HepG2 (cell line): ENCODE data around the gene GABRG3. TPM values are rescaled to one million over a fixed set of nuclear protein-coding genes. Genes with fewer than 3 reads are reported as not detected.

Source experiments
- ATAC-seq: fragments of 200-7000 bp; cut with Tn5 transposase; 3 replicates; pipeline ENCODE4 v1.9.1; 2020; ENCODE audit warnings: mild to moderate bottlenecking, moderate library complexity
- BruUV-seq: library from RNA; stranded (reverse); fragments of 400-500 nt; replicated peaks from 2 replicates; lab custom pipeline; 2021; lab: Mats Ljungman, UMichigan
- CTCF ChIA-PET: fragments of 300-600 bp; formaldehyde crosslinking; extraction: SDS; loops from one replicate; lab custom pipeline; 2021; ENCODE audit warnings: low total read pairs, inconsistent platforms, low intra/inter-chr PET ratio; lab: Yijun Ruan, JAX
- POLR2A ChIA-PET: fragments of 350-600 bp; sonication (Branson Sonifier 250); formaldehyde crosslinking; loops from one replicate; lab custom pipeline; 2020; ENCODE audit warnings: antibody characterized with exemption, inconsistent platforms; lab: Yijun Ruan, JAX
- DNase-seq: peaks from one replicate; pipeline ENCODE4 v3.0.0-alpha.2; 2015; ENCODE audit warnings: low spot score
- FAIRE-seq: peaks from 3 replicates; lab custom pipeline; 2011; peaks lifted over from hg19 to GRCh38; lab: Jason Lieb, UNC
- H2AFZ ChIP-seq: one replicate; pipeline ENCODE4 v1.6.1; 2011; ENCODE audit warnings: low read length, inconsistent platforms
- H3K27ac ChIP-seq: fragments of 300-600 bp; 3 replicates; pipeline ENCODE4 v1.8.0; 2011; ENCODE audit warnings: mixed run types, mild to moderate bottlenecking, mixed read lengths, low read length, inconsistent platforms; ENCODE audit not compliant: insufficient read depth; ENCODE audit errors: extremely low read length
- H3K27me3 ChIP-seq, 2 experiments: fragments of 200-600 bp in 1 of 2; 2 replicates in 1 of 2; 3 replicates in 1 of 2; pipeline versions ENCODE4 v1.6.0 to v1.8.0; 2011; ENCODE audit warnings: low read length in 2 of 2, mild to moderate bottlenecking in 2 of 2, moderate library complexity in 2 of 2, inconsistent platforms in 1 of 2; ENCODE audit not compliant: insufficient read depth in 2 of 2, control insufficient read depth in 1 of 2
- H3K36me3 ChIP-seq, 2 experiments: fragments of 200-600 bp in 1 of 2; replicated peaks in 1 of 2; 2 replicates in 1 of 2; 3 replicates in 1 of 2; pipeline versions ENCODE4 v1.5.1 to v1.8.0; 2011; ENCODE audit warnings: low read length in 2 of 2, inconsistent platforms in 1 of 2; ENCODE audit not compliant: insufficient read depth in 2 of 2, control insufficient read depth in 1 of 2
- H3K4me1 ChIP-seq: 2 replicates; pipeline ENCODE4 v1.5.1; 2012; ENCODE audit warnings: low read length, inconsistent platforms; ENCODE audit not compliant: insufficient read depth
- H3K4me2 ChIP-seq: 2 replicates; pipeline ENCODE4 v1.6.0; 2011; ENCODE audit warnings: low read depth, low read length, inconsistent platforms
- H3K4me3 ChIP-seq, 3 experiments: fragments of 200-600 bp in 1 of 3; sonication (generic), shearing (Covaris generic) in 1 of 3; replicated peaks in 1 of 3; 2 replicates each; pipeline ENCODE4 v1.5.1; 2011 to 2016; ENCODE audit warnings: low read length in 3 of 3, inconsistent platforms in 2 of 3, low read depth in 2 of 3, mild to moderate bottlenecking in 2 of 3, control low read depth in 1 of 3, mixed read lengths in 1 of 3; ENCODE audit not compliant: insufficient read depth in 1 of 3
- H3K79me2 ChIP-seq: one replicate; pipeline ENCODE4 v1.6.1; 2011; ENCODE audit warnings: low read length, inconsistent platforms; ENCODE audit not compliant: insufficient read depth
- H3K9ac ChIP-seq: 2 replicates; pipeline ENCODE4 v1.6.0; 2011; ENCODE audit warnings: mild to moderate bottlenecking, low read depth, low read length, inconsistent platforms; ENCODE audit not compliant: insufficient read depth
- H3K9me3 ChIP-seq: 2 replicates; pipeline ENCODE4 v1.5.1; 2012; ENCODE audit warnings: mild to moderate bottlenecking, low read length
- H4K20me1 ChIP-seq: 2 replicates; pipeline ENCODE4 v1.6.0; 2011; ENCODE audit warnings: inconsistent platforms, mild to moderate bottlenecking, low read length, moderate library complexity; ENCODE audit not compliant: insufficient read depth
- AHDC1 ChIP-seq: sonication (generic); formaldehyde crosslinking; IDR thresholded peaks from 2 replicates; pipeline ENCODE4 v1.5.1; 2020; ENCODE audit warnings: mild to moderate bottlenecking, missing genetic modification reagents, borderline replicate concordance
- BORCS8-MEF2B ChIP-seq: sonication (generic); formaldehyde crosslinking; IDR thresholded peaks from 2 replicates; pipeline ENCODE4 v1.8.0; 2022; ENCODE audit warnings: mild to moderate bottlenecking, missing genetic modification reagents
- KDM1A ChIP-seq: IDR thresholded peaks from 2 replicates; pipeline ENCODE4 v1.6.1; 2016; ENCODE audit warnings: missing compliant biosample characterization
- MEF2D ChIP-seq: sonication (generic); formaldehyde crosslinking; IDR thresholded peaks from 2 replicates; pipeline ENCODE4 v1.5.1; 2020; ENCODE audit warnings: mild to moderate bottlenecking, missing genetic modification reagents
- REST ChIP-seq, 2 experiments: IDR thresholded peaks; 2 replicates each; pipeline ENCODE4 v1.6.1; 2011 to 2012; ENCODE audit warnings: low read length in 2 of 2, borderline replicate concordance in 1 of 2, low read depth in 1 of 2, mild to moderate bottlenecking in 1 of 2, moderate library complexity in 1 of 2
- WIZ ChIP-seq: sonication (generic); formaldehyde crosslinking; IDR thresholded peaks from 2 replicates; pipeline ENCODE4 v1.5.1; 2020; ENCODE audit warnings: mild to moderate bottlenecking, missing genetic modification reagents
- YEATS4 ChIP-seq: sonication (generic); formaldehyde crosslinking; IDR thresholded peaks from 2 replicates; pipeline ENCODE4 v1.4.0; 2020; ENCODE audit warnings: missing genetic modification reagents, borderline replicate concordance
- ZNF333 ChIP-seq: sonication (generic); formaldehyde crosslinking; IDR thresholded peaks from 2 replicates; pipeline ENCODE4 v1.4.0; 2020; ENCODE audit warnings: mild to moderate bottlenecking, missing genetic modification reagents, borderline replicate concordance
- ZNF670 ChIP-seq: sonication (generic); formaldehyde crosslinking; IDR thresholded peaks from 2 replicates; pipeline ENCODE4 v1.8.0; 2022; ENCODE audit warnings: mild to moderate bottlenecking, missing genetic modification reagents, borderline replicate concordance
- WGBS: methylation state at CpG from one replicate; pipeline ENCODE4 v1.1.6; 2017; ENCODE audit warnings: low lambda C conversion rate; 5-methylcytosine and 5-hydroxymethylcytosine counted together
- in situ Hi-C: cut with HindIII; loops from 2 replicates; pipeline ENCODE4 v1.10.0; 2017; ENCODE audit warnings: low pct_unique_long_range_greater_than_20kb; ENCODE audit not compliant: extremely low pct_ligation_motif_present
- intact Hi-C: fragments of 100-400 bp; cut with micrococcal nuclease; formaldehyde crosslinking; loops from one replicate; pipeline ENCODE4 v1.10.0; 2022; ENCODE audit not compliant: unreplicated experiment
- polyA plus RNA-seq, 8 experiments: library from polyadenylated mRNA; depleted of rRNA in 3 of 8; stranded (reverse) in 7 of 8; unstranded in 1 of 8; fragments of >200 nt; fragmentation: Illumina TruSeq in 4 of 8; extraction: Trizol in 4 of 8; gene quantifications; 2 replicates each; pipeline versions ENCODE4 v1.2.1 to v1.2.3, GENCODE V29; 2011 to 2016; ENCODE audit warnings: low read depth in 4 of 8, missing spikeins in 1 of 8, mixed read lengths in 1 of 8; ENCODE audit not compliant: insufficient read depth in 1 of 8
- total RNA-seq, 5 experiments: library from RNA; depleted of rRNA; stranded (reverse); fragments of >200 nt; fragmentation: Illumina TruSeq; extraction: Trizol; gene quantifications; 2 replicates each; pipeline ENCODE4 v1.2.3, GENCODE V29; 2016; ENCODE audit warnings: low read depth in 1 of 5
- TF ChIP-seq, protein P1 (sequence below): sonication (generic); formaldehyde crosslinking; IDR thresholded peaks from 2 replicates; pipeline ENCODE4 v1.4.0; 2020; ENCODE audit warnings: missing genetic modification reagents, borderline replicate concordance

Gene GABRG3
- total and polyA plus RNA-seq, 2 of the 13 experiments (the other 11 are each of a cell fraction or from before 2014, with no cell fraction given) = not detected

DNA sequence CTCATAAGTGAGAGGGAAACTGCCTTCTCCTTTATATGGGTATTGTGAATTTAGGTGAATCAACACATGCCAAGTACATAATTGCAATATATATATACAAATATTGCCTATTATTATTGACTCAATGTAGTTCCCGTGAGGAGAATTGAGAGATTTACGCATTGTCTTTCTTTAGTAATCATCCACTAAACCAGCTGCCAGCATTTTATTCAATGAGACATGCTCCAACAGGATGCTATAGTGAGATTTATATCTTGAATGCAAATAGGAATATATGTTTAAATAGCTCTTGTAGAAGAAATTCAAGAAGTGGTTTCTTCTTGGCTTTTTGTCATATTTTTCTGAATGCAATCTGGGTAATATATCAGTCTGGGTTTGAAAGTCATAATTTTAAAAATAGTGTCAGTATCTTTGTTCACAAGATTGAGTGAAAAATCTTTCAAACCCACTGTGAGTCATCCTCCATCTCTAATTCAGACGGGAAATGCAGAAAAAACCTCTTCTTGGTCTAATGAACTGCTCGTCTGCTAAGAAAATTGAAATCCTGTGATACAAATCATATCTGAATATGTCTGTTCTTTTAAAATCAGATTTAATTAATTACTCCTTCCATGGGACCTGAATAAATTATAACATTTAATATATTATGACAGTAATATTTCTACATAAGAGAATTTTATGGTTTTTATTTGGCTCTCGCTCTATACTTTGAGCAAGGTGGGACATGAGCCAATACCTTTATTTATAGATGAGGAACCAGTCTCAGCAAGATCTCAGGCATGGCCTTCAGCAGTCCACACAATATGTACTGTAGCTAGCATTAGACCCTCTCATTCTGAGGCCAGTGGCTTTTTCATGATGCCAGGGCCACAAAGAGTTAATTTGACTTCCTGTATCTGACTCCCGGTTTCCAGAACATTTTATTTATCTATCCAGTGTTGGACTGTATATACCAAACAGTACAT is 516.0 kb downstream of the GABRG3 start:
- DNase-seq (no peak), ATAC-seq (no peak), FAIRE-seq (no peak)
- no TSS peak for BruUV-seq
- Histone ChIP-seq H3K27ac (no peak overlapping the region), H3K4me2 (no peak overlapping the region), H2AFZ (no peak overlapping the region), H3K27me3 (no peaks in the 10 kb centered on the region), H3K4me3 (no peak overlapping the region), H3K79me2 (no peaks in the 10 kb centered on the region), H3K4me1 (no peaks in the 10 kb centered on the region), H3K9ac (no peak overlapping the region), H4K20me1 (no peaks in the 10 kb centered on the region), H3K36me3 (no peaks in the 10 kb centered on the region), H3K9me3 (peaks cover 23% of the 10 kb centered on the region)
- intact Hi-C loops = no loop called here
- 4% methylated on average over 6 of the region's 6 CpGs for WGBS
- CTCF ChIA-PET = no interaction called here
- in situ Hi-C loops = no loop called here
- POLR2A ChIA-PET = no interaction called here
- TF ChIP-seq MEF2D (CRISPR knock-in tag) = no peak
- TF ChIP-seq AHDC1 = no peak
- no peak for TF ChIP-seq WIZ (CRISPR knock-in tag)
- no peak for TF ChIP-seq BORCS8-MEF2B
- TF ChIP-seq REST (IDR thresholded peaks at IDR 0.05; ENCODE audit: borderline replicate concordance in 1 of 2, low read depth in 1 of 2, low read length in 2 of 2) = no peak
- no peak for TF ChIP-seq KDM1A (CRISPR knock-in tag)
- TF ChIP-seq, protein P1, sequence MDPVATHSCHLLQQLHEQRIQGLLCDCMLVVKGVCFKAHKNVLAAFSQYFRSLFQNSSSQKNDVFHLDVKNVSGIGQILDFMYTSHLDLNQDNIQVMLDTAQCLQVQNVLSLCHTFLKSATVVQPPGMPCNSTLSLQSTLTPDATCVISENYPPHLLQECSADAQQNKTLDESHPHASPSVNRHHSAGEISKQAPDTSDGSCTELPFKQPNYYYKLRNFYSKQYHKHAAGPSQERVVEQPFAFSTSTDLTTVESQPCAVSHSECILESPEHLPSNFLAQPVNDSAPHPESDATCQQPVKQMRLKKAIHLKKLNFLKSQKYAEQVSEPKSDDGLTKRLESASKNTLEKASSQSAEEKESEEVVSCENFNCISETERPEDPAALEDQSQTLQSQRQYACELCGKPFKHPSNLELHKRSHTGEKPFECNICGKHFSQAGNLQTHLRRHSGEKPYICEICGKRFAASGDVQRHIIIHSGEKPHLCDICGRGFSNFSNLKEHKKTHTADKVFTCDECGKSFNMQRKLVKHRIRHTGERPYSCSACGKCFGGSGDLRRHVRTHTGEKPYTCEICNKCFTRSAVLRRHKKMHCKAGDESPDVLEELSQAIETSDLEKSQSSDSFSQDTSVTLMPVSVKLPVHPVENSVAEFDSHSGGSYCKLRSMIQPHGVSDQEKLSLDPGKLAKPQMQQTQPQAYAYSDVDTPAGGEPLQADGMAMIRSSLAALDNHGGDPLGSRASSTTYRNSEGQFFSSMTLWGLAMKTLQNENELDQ (CRISPR knock-in tag) = no peak
- no peak for TF ChIP-seq ZNF333 (CRISPR knock-in tag)
- TF ChIP-seq ZNF670 = no peak
- TF ChIP-seq YEATS4 (CRISPR knock-in tag) = no peak
